ES-I3 (cell line): ENCODE measurements around the gene NACAD.

Experiments used
- H3K36me3 ChIP-seq: 2 replicates; pipeline ENCODE4 v1.6.1; 2013; ENCODE audit warnings: mild to moderate bottlenecking, low read length, control low read depth, moderate library complexity; ENCODE audit not compliant: insufficient read depth
- H3K4me1 ChIP-seq: 2 replicates; pipeline ENCODE4 v1.6.1; 2013; ENCODE audit warnings: mild to moderate bottlenecking, control low read depth, low read length; ENCODE audit not compliant: insufficient read depth
- H3K9ac ChIP-seq: 2 replicates; pipeline ENCODE4 v1.6.1; 2013; ENCODE audit warnings: low read depth, mild to moderate bottlenecking, low read length, moderate library complexity
- H3K9me3 ChIP-seq: 2 replicates; pipeline ENCODE4 v1.6.1; 2013; ENCODE audit warnings: mild to moderate bottlenecking, low read length, moderate library complexity; ENCODE audit not compliant: control insufficient read depth, insufficient read depth

NACAD gene

DNA sequence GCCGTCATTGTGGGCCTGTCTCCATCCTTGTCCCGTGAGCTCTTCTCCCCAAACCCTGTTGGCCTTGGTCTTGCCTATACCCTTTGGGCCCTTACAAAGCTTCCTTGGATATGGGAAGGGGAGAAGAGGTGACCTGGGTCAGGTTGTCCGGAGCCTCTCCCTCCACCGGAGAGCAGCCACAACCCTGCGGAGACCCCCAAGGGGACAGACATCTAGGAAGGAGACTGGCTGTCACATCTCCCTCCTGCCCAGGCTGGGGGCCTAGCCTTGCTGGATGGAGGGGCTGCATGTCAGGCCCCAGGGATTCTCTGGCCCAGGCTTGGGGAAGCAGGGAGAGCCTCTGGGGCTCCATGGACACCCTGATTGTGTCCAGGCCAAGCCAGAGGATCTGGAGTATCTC, 11.8 kb downstream of the NACAD start:
- H3K4me1 ChIP-seq = peaks cover 16% of the 10 kb centered on the region
- H3K36me3 ChIP-seq = 0 out of 2 replicates have a peak, but pooled peaks cover 3% of the 10 kb centered on the region
- H3K9me3 ChIP-seq = no peaks in the 10 kb centered on the region
- no peak overlapping the region for H3K9ac ChIP-seq

DNA sequence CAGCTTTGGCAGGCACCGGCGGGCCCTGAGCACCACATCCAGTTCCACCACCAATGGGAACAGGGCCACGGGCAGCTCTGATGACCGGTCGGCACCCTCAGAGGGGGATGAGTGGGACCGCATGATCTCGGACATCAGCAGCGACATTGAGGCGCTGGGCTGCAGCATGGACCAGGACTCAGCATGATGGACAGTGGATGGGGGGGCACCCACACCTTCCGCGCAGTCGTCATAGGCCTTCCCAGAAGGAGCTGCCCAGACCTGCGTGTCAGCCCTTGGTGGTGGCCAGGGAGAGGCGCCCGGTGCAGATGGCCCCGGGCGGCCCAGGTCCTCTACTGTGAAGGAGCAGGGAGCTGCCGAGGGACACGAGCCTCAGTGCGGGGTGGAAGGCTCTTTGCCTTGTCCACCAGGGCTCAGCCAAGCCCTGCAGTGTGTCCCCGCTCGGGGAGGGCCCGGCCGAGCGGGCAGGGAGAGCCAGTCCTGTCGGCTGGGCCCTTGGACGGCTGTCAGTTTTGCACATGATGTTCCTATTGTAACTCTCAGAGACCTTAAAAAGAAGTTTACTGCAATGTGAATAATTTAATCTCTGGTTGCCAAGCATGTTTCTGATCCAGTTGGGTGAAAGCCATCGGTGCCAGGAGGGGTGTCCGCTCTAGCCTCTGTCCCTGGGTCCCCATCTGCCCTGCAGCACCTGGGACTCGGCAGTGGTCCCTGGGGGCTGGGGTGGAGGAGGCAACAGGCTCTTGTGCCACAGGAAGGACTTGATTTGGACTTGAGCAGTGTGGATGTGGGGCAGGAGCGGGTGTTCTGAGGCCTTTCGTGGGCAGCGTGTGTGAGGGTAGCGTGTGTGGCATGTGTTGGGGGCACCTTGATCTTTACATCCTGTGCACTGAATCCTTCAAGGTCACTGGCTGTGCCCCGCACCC, 12.6 kb downstream of the NACAD start:
- Histone ChIP-seq H3K36me3 (0 out of 2 replicates have a peak, but pooled peaks cover 3% of the 10 kb centered on the region), H3K9me3 (no peaks in the 10 kb centered on the region), H3K4me1 (peaks cover 19% of the 10 kb centered on the region), H3K9ac (no peak overlapping the region)

DNA sequence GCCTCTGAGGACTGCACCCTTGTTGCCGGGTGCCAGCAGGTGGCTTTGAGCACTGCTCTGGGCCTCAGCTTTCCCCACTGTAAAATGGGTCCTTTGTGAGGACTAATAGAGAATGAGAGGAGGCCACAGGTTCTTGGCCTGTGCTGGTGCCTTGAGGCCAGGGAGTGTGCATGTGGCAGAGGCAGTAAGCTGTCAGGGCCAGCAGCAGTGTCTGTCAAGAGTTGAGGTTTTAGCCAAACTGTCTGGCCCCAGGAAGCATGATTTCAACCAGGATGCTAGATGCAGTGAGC, 13.5 kb downstream of the NACAD start:
- Histone ChIP-seq H3K4me1 (peaks cover 19% of the 10 kb centered on the region), H3K9me3 (no peaks in the 10 kb centered on the region), H3K9ac (no peak overlapping the region), H3K36me3 (0 out of 2 replicates have a peak, but pooled peaks cover 3% of the 10 kb centered on the region)

DNA sequence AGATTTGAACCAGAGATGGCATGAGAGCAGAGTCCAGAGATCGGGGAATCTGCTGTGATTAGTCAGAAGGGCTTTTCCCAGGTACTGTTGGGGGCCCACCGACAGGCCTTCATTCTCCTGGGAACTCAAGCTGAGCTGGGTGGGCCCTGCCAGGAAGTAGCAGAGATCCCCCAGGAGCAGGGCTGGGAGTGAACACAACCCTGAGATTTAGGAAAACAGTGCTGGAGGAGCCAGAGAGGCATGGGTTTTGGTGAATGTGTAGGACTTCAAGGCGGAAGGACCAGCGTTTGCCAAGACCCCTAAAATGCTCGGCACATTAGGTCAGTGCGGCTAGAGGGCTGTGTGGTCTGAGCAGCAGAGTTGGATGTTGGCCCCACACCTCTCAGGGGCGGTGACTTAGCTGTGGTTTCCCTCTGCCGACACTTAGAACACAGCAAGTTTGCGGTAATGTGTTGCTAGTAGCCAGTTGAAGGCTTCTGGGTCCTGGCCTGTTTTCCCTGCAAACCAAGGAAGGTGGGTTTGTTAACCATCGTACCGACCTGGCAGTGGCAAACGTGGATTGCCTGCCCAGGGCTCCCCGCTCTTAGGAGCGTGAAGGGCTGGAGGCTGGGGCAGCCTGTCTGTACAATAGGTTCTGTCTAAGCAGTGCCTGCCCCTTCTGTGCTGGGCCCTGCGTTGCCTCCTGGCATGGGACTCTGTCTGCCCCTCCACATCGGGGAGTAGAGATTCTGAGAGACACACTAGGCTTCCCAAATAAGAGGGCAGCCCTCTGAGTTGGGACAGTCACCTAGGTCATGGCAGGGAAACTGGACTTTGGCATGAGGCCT, 14.0 kb downstream of the NACAD start:
- Histone ChIP-seq H3K9ac (no peak overlapping the region), H3K36me3 (0 out of 2 replicates have a peak, but pooled peaks cover 3% of the 10 kb centered on the region), H3K9me3 (no peaks in the 10 kb centered on the region), H3K4me1 (peaks cover 19% of the 10 kb centered on the region)

DNA sequence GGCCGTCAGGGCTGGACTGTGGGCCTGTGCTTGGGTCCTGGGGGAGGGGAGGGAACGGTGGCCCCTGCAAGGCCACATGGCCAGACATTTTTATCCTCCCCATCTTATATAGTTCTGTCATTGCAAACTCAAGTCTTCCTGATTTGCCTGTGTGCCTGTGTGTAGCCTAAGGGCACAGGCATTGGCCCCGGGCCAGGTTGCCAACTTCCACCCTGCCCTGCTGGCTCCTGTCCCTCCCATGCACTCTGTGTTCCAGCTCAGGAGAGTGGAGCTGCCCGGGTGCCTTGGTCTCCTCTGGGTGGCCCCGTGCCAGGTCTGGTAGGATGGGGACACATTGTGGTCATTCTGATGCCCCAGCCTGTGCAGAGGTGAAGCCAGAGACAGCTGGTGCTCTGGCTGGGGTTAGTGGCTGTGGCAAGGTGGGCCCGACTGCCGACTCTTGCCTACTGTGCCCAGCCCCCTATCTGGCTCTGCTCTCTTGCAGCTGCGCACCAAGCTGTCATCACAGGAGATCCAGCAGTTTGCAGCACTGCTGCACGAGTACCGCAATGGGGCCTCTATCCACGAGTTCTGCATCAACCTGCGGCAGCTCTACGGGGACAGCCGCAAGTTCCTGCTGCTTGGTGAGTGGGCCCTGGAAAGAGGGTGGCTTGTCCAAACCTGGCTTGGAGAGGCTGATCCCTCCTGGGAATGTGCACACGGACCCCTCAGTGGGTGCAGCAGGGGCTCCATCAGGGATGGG, 14.8 kb downstream of the NACAD start:
- Histone ChIP-seq H3K9me3 (no peaks in the 10 kb centered on the region), H3K36me3 (0 out of 2 replicates have a peak, but pooled peaks cover 3% of the 10 kb centered on the region), H3K4me1 (peaks cover 19% of the 10 kb centered on the region), H3K9ac (no peak overlapping the region)

DNA sequence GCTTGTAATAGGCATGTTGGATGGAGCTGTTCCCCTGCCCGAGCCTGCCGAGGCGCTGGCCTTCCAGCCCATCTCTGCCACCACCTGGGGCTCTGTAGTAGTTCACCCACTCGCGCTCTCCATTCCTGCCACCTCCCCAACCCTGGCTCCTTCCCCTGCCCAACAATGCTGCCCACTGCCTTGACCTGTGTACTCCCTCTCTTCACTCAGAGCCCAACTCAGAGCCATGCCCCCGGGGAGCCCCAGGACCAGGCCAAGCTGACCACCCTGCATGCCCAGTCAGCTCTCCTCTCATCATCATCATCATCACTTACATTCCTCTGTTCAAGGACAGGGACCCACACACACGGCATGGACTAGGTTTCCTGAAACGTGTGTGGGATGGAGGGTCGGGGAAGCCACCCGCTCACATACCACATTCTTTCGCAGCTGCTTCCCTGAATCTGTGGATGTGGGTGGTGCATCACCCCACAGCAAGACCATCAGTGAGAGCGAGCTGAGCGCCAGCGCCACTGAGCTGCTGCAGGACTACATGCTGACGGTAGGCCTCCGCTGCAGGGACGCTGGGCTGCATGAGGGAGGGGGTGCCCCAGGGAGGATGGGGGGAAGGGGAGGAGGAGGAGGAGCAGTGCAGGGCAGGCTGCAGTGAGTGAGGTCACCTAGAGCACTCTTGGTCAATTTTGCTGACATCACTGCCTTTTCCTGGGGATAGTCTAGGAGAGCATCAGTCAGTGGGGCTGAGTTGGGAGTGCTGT, 15.6 kb downstream of the NACAD start:
- Histone ChIP-seq H3K9ac (no peak overlapping the region), H3K4me1 (peaks cover 19% of the 10 kb centered on the region), H3K36me3 (0 out of 2 replicates have a peak, but pooled peaks cover 3% of the 10 kb centered on the region), H3K9me3 (no peaks in the 10 kb centered on the region)

DNA sequence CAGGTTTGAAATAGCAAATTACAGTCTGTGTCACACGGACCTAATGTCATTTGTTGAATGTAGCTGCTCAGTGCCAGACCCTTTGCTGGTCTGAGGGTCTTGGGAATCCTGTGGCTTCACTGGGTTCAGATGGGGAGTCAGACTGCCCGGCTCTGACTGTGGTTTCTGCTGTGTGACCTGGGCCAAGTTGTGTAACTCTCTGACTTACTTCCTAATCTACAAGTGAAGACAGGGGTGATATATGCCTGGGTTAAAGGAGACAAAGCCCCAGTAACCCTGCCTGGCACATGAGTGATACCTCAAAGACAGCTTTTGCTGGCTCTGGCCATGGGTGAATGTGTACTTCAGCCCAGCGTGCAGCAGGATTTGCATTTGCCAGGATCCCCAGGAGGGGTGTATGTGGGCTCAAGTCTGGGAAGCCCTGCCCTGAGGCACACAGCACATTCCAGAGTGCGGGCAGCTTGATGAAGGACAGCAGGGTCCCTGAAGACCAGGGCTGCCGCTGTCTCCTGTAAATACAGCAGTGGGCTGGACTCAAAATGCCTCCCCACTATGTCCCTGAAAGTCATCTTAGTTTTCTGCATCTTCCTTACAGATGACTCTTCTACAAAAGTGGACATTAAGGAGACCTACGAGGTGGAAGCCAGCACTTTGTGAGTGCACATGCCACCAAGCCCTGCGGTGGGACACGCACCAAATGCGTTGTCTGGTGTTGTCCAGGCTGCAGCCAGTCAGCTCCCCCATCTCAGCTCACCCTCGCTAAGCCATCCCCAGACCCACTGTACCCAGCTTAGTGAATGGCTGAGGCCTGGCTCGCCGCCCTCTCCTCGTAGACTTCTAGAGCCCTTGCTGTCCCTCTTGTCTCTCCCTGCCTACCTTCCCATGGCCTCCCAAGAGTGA, 16.4 kb downstream of the NACAD start:
- Histone ChIP-seq H3K4me1 (peaks cover 19% of the 10 kb centered on the region), H3K36me3 (no peaks in the 10 kb centered on the region), H3K9me3 (no peaks in the 10 kb centered on the region), H3K9ac (no peak overlapping the region)

DNA sequence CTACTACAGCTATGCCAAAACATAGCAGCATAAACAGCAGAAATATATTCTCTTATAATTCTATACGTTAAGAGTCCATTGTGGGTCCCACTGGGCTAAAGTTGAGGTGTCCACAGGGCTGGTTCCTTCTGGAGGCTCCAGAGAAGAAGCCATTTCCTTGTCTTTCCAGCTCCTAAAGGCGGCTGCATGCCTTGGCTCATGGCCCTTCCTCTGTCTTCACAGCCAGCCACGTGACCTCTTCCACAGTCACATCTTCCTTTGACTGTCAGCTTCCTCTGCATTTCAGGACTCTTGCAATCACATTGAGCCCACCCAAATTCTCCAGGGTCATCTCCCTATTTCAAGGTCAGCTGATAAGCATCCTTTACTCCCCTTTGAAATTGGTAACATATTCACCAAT, 17.2 kb downstream of the NACAD start:
- Histone ChIP-seq H3K4me1 (peaks cover 19% of the 10 kb centered on the region), H3K9ac (no peak overlapping the region), H3K36me3 (no peaks in the 10 kb centered on the region), H3K9me3 (no peaks in the 10 kb centered on the region)

DNA sequence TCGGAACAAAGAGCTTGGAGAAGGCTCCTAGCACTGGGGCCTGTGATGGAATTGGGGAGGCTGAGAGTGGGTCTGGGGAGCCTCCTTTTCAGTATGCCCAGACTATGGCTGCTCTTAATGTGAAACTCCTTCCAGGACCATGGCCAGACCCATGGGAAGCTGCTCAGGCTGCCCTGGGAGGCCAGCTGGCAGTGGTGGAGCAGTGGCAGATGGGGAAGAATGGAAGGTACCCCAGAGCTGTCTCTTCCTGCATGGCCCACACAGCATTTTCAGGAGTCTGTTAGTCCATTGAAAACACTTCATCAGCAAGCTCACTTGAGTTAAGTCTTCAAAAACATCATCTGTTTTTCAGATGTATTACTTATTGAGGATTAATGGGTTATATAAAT, 18.5 kb downstream of the NACAD start:
- Histone ChIP-seq H3K4me1 (peaks cover 19% of the 10 kb centered on the region), H3K36me3 (no peaks in the 10 kb centered on the region), H3K9me3 (no peaks in the 10 kb centered on the region), H3K9ac (no peak overlapping the region)

DNA sequence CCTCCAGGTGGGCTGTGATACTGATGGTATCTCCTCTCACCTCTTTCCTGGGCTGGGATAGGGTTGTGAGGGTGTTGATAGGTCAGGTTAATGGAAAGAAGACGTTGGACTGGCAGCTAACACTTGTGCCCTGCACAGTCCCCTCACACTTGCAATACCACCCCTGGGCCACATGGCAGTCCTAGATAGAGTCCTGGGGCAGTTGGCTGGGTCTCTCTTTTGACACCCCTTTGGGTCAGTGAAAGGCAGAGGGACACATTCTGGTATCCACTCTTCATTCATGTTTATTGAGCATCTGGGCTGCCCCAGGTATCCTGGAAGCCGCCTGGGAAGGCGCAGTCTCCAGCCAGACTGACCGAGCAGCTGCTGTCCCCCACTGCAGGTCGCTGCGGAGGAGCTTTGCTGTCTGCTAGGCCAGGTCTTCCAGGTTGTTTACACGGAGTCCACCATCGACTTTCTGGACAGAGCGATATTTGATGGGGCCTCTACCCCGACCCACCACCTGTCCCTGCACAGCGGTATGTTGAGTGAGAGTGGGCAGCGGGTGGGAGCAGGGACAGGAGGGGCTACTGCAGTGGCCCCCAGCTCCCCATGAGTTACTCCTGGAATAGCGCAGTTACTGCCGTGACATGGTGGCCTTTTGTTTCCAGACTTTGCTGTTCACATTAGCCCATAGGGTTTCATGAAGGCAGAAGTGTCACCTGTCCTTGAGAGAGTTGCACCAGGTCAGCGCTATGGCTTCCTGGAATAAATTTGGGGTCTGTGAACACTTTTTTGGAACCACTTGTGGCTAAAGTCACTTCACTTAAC, 19.1 kb downstream of the NACAD start:
- Histone ChIP-seq H3K36me3 (no peaks in the 10 kb centered on the region), H3K9ac (no peak overlapping the region), H3K4me1 (peaks cover 19% of the 10 kb centered on the region), H3K9me3 (no peaks in the 10 kb centered on the region)

DNA sequence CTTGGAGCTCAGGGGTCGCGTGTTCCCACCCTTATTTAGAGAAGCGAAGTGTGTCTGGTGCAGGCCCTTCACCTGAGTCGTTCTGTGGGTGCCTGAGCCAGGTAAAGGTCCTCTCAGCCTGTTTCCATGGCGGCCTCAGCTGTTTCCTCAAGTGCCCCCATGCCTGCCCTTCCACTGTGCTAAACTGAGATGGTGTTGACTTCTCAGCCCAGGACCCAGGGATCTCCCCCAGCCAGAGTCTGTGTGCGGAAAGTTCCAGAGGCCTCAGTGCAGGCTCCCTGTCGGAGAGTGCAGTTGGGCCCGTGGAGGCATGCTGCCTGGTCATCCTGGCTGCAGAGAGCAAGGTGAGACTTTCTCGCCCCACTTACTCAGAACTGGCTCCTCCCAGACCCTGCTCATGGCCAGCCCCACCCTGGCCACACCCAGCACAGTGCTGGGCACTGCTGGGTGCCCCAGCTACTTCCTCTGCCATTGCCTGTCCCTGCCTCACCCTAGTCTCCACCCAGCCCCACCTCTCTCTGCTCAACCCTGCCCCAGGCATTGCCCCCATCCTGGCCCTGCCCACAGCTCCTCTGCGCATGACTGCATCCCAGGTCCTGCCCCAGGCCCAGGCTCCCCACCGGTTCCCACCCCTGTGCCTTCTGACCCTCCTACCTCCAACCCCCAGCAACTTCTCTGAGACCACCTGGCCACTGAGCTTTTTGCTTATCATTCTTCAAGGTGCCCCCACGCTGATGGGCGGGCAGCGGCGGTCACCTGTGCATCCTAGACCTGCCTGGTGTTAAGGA, 20.3 kb downstream of the NACAD start:
- Histone ChIP-seq H3K36me3 (peaks cover 3% of the 10 kb centered on the region; the same call in 1 of the 2 replicates), H3K9ac (no peak overlapping the region), H3K4me1 (peaks cover 17% of the 10 kb centered on the region), H3K9me3 (no peaks in the 10 kb centered on the region)

DNA sequence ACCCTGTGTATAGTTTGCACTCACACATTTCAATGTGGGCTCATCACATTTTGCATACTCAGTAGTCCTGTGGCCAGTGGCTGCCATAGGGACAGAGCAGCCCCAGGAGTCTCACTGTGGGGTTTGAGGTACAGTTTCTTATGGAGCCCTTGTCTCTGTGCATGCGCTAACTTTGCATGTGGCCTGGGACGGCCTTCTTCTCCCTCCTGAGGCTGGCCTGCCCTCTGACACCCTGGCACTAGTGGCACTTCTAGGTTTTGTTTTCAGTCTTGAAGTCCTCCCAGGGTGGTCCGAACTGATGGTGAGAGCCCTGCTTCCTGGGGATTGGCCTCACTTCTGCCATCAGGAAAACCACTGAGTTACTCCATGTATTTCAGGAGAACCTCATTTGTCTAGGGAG, 21.2 kb downstream of the NACAD start:
- Histone ChIP-seq H3K36me3 (peaks cover 3% of the 10 kb centered on the region; the same call in 1 of the 2 replicates), H3K9ac (no peak overlapping the region), H3K9me3 (no peaks in the 10 kb centered on the region), H3K4me1 (peaks cover 10% of the 10 kb centered on the region)
